Nephron (organoid): Measurements from ENCODE around the gene CYSTM1.

Source experiments
- H3K27ac Mint-ChIP-seq, 3 experiments: 2 replicates each; pipeline ENCODE4 v1.8.0; 2020; ENCODE audit warnings: mixed read lengths in 3 of 3, mild to moderate bottlenecking in 2 of 3, moderate library complexity in 1 of 3
- H3K27me3 Mint-ChIP-seq: 2 replicates; pipeline ENCODE4 v1.8.0; 2021; ENCODE audit warnings: low read depth, mild to moderate bottlenecking, moderate library complexity, mixed read lengths
- H3K36me3 Mint-ChIP-seq: 2 replicates; pipeline ENCODE4 v1.8.0; 2020; ENCODE audit warnings: low read depth, mixed read lengths
- H3K4me1 Mint-ChIP-seq: 2 replicates; pipeline ENCODE4 v1.8.0; 2020; ENCODE audit warnings: mixed read lengths
- H3K4me3 Mint-ChIP-seq, 3 experiments: 2 replicates each; pipeline ENCODE4 v1.8.0; 2020; ENCODE audit warnings: mild to moderate bottlenecking in 3 of 3, mixed read lengths in 3 of 3, moderate library complexity in 2 of 3
- H3K9me3 Mint-ChIP-seq: 2 replicates; pipeline ENCODE4 v1.8.0; 2020; ENCODE audit warnings: mixed read lengths
- TF ChIP-seq, protein P1 (sequence below), 3 experiments: fragments of 200-600 bp; sonication (generic); IDR thresholded peaks; one replicate each; pipeline ENCODE4 v1.5.0; 2021; ENCODE audit warnings: antibody characterized with exemption in 3 of 3; ENCODE audit not compliant: unreplicated experiment in 3 of 3

CYSTM1 gene

DNA sequence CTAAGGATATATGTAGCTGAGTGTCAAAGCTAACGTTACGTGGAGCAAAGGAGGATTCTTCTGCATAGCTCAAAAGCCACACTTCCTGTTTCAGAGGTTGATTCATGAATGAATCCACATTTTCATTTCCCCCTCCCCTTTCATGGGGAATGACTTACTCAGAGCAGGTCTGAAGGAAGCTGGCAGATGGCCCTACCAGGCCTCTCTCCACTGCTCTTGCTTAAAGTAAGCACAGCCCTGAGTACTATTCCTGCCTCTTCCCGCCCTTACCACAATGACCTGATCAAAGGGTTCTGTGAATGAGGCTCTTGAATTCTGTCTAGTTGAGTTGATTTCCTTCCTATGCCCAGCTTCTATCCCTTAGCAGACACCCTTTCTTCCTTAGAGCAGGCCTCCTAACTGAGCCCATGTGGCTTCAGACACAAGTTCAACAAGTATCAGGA, 43.0 kb upstream of the CYSTM1 start:
- no peaks in the 10 kb centered on the region for H3K9me3 Mint-ChIP-seq
- H3K36me3 Mint-ChIP-seq = no peaks in the 10 kb centered on the region
- H3K27ac Mint-ChIP-seq = no peak overlapping the region
- H3K27me3 Mint-ChIP-seq = peaks cover 30% of the 10 kb centered on the region
- no peaks in the 10 kb centered on the region for H3K4me1 Mint-ChIP-seq
- TF ChIP-seq, protein P1, sequence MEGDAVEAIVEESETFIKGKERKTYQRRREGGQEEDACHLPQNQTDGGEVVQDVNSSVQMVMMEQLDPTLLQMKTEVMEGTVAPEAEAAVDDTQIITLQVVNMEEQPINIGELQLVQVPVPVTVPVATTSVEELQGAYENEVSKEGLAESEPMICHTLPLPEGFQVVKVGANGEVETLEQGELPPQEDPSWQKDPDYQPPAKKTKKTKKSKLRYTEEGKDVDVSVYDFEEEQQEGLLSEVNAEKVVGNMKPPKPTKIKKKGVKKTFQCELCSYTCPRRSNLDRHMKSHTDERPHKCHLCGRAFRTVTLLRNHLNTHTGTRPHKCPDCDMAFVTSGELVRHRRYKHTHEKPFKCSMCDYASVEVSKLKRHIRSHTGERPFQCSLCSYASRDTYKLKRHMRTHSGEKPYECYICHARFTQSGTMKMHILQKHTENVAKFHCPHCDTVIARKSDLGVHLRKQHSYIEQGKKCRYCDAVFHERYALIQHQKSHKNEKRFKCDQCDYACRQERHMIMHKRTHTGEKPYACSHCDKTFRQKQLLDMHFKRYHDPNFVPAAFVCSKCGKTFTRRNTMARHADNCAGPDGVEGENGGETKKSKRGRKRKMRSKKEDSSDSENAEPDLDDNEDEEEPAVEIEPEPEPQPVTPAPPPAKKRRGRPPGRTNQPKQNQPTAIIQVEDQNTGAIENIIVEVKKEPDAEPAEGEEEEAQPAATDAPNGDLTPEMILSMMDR (IDR thresholded peaks at IDR 0.05; ENCODE audit: unreplicated experiment in 3 of 3) = no peak
- no peak overlapping the region for H3K4me3 Mint-ChIP-seq

GRCh38 chr5:140133514-140134167, 41.3 kb upstream of the CYSTM1 start:
- no peaks in the 10 kb centered on the region for H3K36me3 Mint-ChIP-seq

GRCh38 chr5:140134277-140134935, 40.6 kb upstream of the CYSTM1 start:
- Mint-ChIP-seq H3K36me3 (no peaks in the 10 kb centered on the region), H3K4me3 (no peak overlapping the region), H3K27ac (no peak overlapping the region), H3K27me3 (peaks cover 40% of the 10 kb centered on the region), H3K4me1 (no peaks in the 10 kb centered on the region), H3K9me3 (no peaks in the 10 kb centered on the region)
- TF ChIP-seq, protein P1 (IDR thresholded peaks at IDR 0.05; ENCODE audit: unreplicated experiment in 3 of 3) = no peak

More at GRCh38 chr5:140133514-140134167, 41.3 kb upstream of the CYSTM1 start:
- no peaks in the 10 kb centered on the region for H3K4me1 Mint-ChIP-seq
- H3K4me3 Mint-ChIP-seq = no peak overlapping the region
- H3K9me3 Mint-ChIP-seq = no peaks in the 10 kb centered on the region
- H3K27ac Mint-ChIP-seq = no peak overlapping the region
- TF ChIP-seq, protein P1 (IDR thresholded peaks at IDR 0.05; ENCODE audit: unreplicated experiment in 3 of 3) = no peak
- peaks cover 35% of the 10 kb centered on the region for H3K27me3 Mint-ChIP-seq

DNA sequence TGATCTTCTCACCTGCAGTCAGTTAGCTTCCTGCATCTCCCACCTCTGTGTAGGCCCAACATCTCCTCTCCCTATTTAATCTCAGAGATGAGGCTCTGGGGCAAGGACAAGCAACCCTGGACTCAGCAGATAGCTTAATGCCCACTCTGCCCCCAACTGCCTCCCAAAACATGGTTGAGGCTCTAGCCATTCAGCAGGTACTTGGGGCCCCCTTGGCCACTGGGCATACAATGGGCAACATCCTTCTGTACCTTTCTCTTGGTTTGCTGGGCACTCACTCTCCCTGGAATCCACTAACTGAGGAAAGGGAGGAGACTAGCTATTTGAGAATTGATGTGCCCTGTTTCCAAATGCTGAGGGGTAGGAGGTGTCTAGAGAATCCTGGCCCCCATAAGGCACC, 39.9 kb upstream of the CYSTM1 start:
- H3K4me1 Mint-ChIP-seq = no peaks in the 10 kb centered on the region
- H3K4me3 Mint-ChIP-seq = no peak overlapping the region
- H3K27me3 Mint-ChIP-seq = peaks cover 41% of the 10 kb centered on the region
- TF ChIP-seq, protein P1 (IDR thresholded peaks at IDR 0.05; ENCODE audit: unreplicated experiment in 3 of 3) = no peak
- no peaks in the 10 kb centered on the region for H3K9me3 Mint-ChIP-seq
- H3K36me3 Mint-ChIP-seq = no peaks in the 10 kb centered on the region
- H3K27ac Mint-ChIP-seq = no peak overlapping the region

- peaks cover 48% of the 10 kb centered on the region for H3K27me3 Mint-ChIP-seq
- TF ChIP-seq, protein P1 (IDR thresholded peaks at IDR 0.05; ENCODE audit: unreplicated experiment in 3 of 3) = no peak
- H3K36me3 Mint-ChIP-seq = no peaks in the 10 kb centered on the region
- no peak overlapping the region for H3K4me3 Mint-ChIP-seq
- no peaks in the 10 kb centered on the region for H3K9me3 Mint-ChIP-seq
- no peak overlapping the region for H3K27ac Mint-ChIP-seq
- no peaks in the 10 kb centered on the region for H3K4me1 Mint-ChIP-seq
These were observed 38.4 kb upstream of the CYSTM1 start for GRCh38 chr5:140136624-140137023.

DNA sequence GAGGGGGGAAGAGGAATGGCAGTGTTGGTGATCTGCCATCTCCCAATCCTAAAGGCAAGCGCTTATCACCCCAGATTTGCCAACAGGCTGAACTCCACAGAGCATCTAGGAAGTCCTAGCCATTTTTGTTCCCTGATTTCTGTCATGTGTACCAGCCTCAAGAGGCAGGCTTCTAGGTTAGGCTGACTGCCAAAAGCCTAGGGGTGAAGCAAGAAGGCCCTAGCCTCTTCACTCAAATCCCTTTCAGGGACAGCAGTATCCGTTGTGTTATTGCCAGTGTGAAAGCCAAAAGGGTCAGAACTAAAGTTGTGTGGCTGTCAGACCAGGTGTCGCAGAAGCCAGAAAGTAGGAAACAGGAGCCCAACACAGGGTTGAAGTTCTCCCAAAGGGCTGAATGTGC, 34.6 kb upstream of the CYSTM1 start:
- Mint-ChIP-seq H3K27ac (no peak overlapping the region), H3K4me3 (no peak overlapping the region), H3K9me3 (no peaks in the 10 kb centered on the region), H3K4me1 (no peaks in the 10 kb centered on the region), H3K36me3 (no peaks in the 10 kb centered on the region), H3K27me3 (peaks cover 69% of the 10 kb centered on the region)
- TF ChIP-seq, protein P1 (IDR thresholded peaks at IDR 0.05; ENCODE audit: unreplicated experiment in 3 of 3) = no peak
